ENCODE results near the gene SP3. TPM values are rescaled to one million over a fixed set of nuclear protein-coding genes. Genes with fewer than 3 reads are reported as not detected.

The SP3 gene
- total RNA-seq, 1 donor from 2014 or later: 65.4 TPM

GRCh38 chr2:173970516-173970924 is 5.3 kb upstream of the SP3 start:
- no peak for DNase-seq (ENCODE audit: extremely low read depth, low read depth, low spot score)

- no peak for DNase-seq (ENCODE audit: extremely low read depth, low read depth, low spot score)
These were observed 4.7 kb upstream of the SP3 start for GRCh38 chr2:173969886-173970285.

- DNase-seq (ENCODE audit: extremely low read depth, low read depth, low spot score): no peak
These were observed 3.4 kb upstream of the SP3 start for GRCh38 chr2:173968551-173968950.

- DNase-seq (ENCODE audit: extremely low read depth, low read depth, low spot score): no peak
These were observed 1.3 kb upstream of the SP3 start for GRCh38 chr2:173966274-173967098.

GRCh38 chr2:173964565-173965371 is 405 bp downstream of the SP3 start:
- DNase-seq (ENCODE audit: extremely low read depth, low read depth, low spot score): no peak

- no peak for DNase-seq (ENCODE audit: extremely low read depth, low read depth, low spot score)
These were observed 1.2 kb downstream of the SP3 start for GRCh38 chr2:173963817-173964564.

GRCh38 chr2:173963323-173963816 is 1.8 kb downstream of the SP3 start:
- no peak for DNase-seq (ENCODE audit: extremely low read depth, low read depth, low spot score)

- no peak for DNase-seq (ENCODE audit: extremely low read depth, low read depth, low spot score)
These were observed 2.5 kb downstream of the SP3 start for GRCh38 chr2:173962583-173963110.

GRCh38 chr2:173962031-173962430 is 3.1 kb downstream of the SP3 start:
- no peak for DNase-seq (ENCODE audit: extremely low read depth, low read depth, low spot score)

- DNase-seq (ENCODE audit: extremely low read depth, low read depth, low spot score): no peak
These were observed 3.8 kb downstream of the SP3 start for GRCh38 chr2:173961346-173961705.

GRCh38 chr2:173959909-173960308 is 5.3 kb downstream of the SP3 start:
- DNase-seq (ENCODE audit: extremely low read depth, low read depth, low spot score): no peak

GRCh38 chr2:173959358-173959884 is 5.8 kb downstream of the SP3 start:
- no peak for DNase-seq (ENCODE audit: extremely low read depth, low read depth, low spot score)

- DNase-seq (ENCODE audit: extremely low read depth, low read depth, low spot score): no peak
These were observed 6.9 kb downstream of the SP3 start for GRCh38 chr2:173958198-173958846.

- DNase-seq (ENCODE audit: extremely low read depth, low read depth, low spot score): no peak
These were observed 7.7 kb downstream of the SP3 start for GRCh38 chr2:173957517-173957916.

GRCh38 chr2:173956454-173956853 is 8.7 kb downstream of the SP3 start:
- DNase-seq (ENCODE audit: extremely low read depth, low read depth, low spot score): no peak

- no peak for DNase-seq (ENCODE audit: extremely low read depth, low read depth, low spot score)
These were observed 9.3 kb downstream of the SP3 start for GRCh38 chr2:173955867-173956266.

- DNase-seq (ENCODE audit: extremely low read depth, low read depth, low spot score): no peak
These were observed 10.2 kb downstream of the SP3 start for GRCh38 chr2:173955004-173955403.

- DNase-seq (ENCODE audit: extremely low read depth, low read depth, low spot score): no peak
These were observed 12.1 kb downstream of the SP3 start for GRCh38 chr2:173953047-173953424.

- no peak for DNase-seq (ENCODE audit: extremely low read depth, low read depth, low spot score)
These were observed 12.7 kb downstream of the SP3 start for GRCh38 chr2:173952267-173953046.

All from glomerular endothelial cell (primary cell).